ENCODE results near the gene IL1A. TPM values are rescaled to one million over a fixed set of nuclear protein-coding genes. Genes with fewer than 3 reads are reported as not detected.
"Not testable (repeated sequence)": the region's sequence is repeated elsewhere in the genome, so short reads cannot be mapped to it uniquely, and the experiment has no call there.

The IL1A gene, protein sequence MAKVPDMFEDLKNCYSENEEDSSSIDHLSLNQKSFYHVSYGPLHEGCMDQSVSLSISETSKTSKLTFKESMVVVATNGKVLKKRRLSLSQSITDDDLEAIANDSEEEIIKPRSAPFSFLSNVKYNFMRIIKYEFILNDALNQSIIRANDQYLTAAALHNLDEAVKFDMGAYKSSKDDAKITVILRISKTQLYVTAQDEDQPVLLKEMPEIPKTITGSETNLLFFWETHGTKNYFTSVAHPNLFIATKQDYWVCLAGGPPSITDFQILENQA
- total RNA-seq = under 1 TPM in 1 of 4 donors, not detected in 3; 0.13 TPM

DNA sequence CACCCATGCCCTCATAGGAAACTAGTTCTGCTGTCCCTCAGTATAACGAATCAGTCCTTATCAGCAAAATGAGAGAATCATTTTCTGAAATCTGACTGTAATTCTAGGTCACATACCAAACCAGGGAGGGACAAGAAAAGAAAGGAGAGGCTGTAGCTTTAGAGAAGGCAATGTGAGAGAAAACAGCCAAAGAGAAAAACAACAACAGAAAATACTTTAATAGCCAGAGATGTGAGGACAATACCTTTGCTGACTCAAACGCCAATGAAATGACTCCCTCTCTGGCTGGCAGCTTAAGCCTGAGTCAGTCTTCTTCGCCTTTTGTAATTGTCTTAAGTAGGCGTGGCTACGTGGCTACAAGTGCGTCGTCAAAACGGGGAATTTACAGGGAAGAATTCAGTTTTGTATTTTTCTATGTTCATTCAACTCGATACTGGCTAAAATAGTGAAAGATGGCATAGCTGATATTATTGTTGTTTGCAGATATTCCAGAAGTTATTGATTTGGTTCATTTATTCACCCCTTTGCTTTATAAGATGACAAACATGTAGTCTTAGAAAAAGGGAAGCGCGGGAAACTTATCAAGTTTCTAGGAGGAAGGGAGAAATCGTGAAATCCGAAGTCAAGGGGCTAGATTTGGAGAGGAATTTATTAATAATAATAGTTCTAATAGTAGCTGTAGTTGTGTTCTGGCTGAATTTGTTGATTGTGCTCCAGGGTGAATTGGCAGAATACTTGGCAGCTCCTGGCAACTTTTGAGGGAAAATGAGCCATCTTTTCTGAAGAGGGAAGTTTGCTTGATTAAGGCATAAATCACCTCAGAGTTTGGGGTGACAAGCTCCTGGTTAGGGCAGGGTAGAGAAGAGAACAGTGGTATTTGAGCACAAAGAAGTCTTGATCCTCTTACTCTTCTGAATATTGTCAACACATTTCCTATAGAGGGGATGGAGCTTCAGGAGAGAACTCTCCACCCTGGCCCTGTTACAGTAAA, at the start of gene IL1A:
TSS of gene IL1A (minus strand) at position 295 of the 991 bp plus-strand sequence. CDS start 723 bp downstream, outside the sequence.
- WGBS = 47% methylated on average over 13 of the region's 13 CpGs
- H3K4me1 ChIP-seq = no peaks in the 10 kb centered on the region
- no peak within 1 kb of the TSS for H3K27ac ChIP-seq (replicated peaks in 1 of 4)
- H3K9me3 ChIP-seq = no peaks in the 10 kb centered on the region
- no peak for TF ChIP-seq POLR2AphosphoS5 (IDR thresholded peaks at IDR 0.05)
- no peak for TF ChIP-seq CTCF (IDR thresholded peaks at IDR 0.05)
- no peak for TF ChIP-seq EP300 (IDR thresholded peaks at IDR 0.05)
- no peak for TF ChIP-seq POLR2A (IDR thresholded peaks at IDR 0.05; ENCODE audit: low read depth)
- intact Hi-C loops (cut with DNase I) = no loop called here
- H3K36me3 ChIP-seq = no peaks in the 10 kb centered on the region
- no peak for DNase-seq (ENCODE audit: extremely low spot score)
- H3K27me3 ChIP-seq = no peaks in the 10 kb centered on the region
- no peak within 1 kb of the TSS for H3K4me3 ChIP-seq

DNA sequence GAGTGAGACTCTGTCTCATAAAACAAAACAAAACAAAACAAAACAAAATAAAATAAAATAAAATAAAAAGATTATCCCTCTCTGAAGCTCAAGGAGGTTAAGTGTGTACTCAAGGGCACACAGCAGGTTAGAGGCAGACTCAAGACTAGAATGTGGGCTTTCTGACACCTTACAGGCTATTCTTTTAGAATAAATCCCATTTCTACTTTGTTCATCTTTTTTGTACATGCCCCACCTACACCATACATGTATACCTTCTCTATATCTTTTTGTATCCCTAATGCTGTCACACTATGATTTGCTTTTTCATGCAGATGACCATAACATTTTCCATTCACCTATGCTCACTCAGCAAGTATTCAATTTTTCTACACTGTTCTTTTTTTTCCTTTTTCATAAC, 49.7 kb upstream of the IL1A start:
- intact Hi-C loops (cut with DNase I) = no loop called here
- peaks cover 0 to 9% (median 4%) of the 10 kb centered on the region in 4 donors for H3K4me1 ChIP-seq
- H3K4me3 ChIP-seq = no peak overlapping the region
- no peaks in the 10 kb centered on the region for H3K27me3 ChIP-seq
- H3K36me3 ChIP-seq = no peaks in the 10 kb centered on the region
- TF ChIP-seq EP300 (IDR thresholded peaks at IDR 0.05) (no peak), POLR2AphosphoS5 (IDR thresholded peaks at IDR 0.05) (no peak), CTCF (IDR thresholded peaks at IDR 0.05) (no peak), POLR2A (IDR thresholded peaks at IDR 0.05; ENCODE audit: low read depth) (no peak)
- no peaks in the 10 kb centered on the region for H3K9me3 ChIP-seq
- H3K27ac ChIP-seq (replicated peaks in 1 of 4) = no peak overlapping the region
- no peak for DNase-seq (ENCODE audit: extremely low spot score)

DNA sequence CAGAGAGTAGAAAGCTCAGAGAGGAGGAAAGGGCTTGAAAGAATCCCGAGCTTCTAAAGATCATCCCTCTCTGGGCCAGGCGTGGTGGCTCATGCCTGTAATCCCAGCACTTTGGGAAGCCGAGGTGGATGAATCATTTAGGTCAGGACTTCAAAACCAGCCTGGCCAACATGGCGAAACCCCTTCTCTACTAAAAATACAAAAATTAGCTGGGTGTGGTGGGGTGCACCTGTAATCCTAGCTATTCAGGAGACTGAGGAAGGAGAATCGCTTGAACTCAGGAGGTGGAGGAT, 49.3 kb upstream of the IL1A start:
- H3K27me3 ChIP-seq; H3K27ac ChIP-seq (replicated peaks in 1 of 4); intact Hi-C loops (cut with DNase I); H3K4me1 ChIP-seq; H3K36me3 ChIP-seq; H3K9me3 ChIP-seq; H3K4me3 ChIP-seq; DNase-seq (ENCODE audit: extremely low spot score): not testable (repeated sequence)
- 91% methylated on average over 5 of the region's 5 CpGs for WGBS

GRCh38 chr2:112832841-112833638, 48.7 kb upstream of the IL1A start:
- peaks cover 0 to 9% (median 4%) of the 10 kb centered on the region in 4 donors for H3K4me1 ChIP-seq
- H3K27ac ChIP-seq (replicated peaks in 1 of 4) = no peak overlapping the region
- TF ChIP-seq POLR2A (IDR thresholded peaks at IDR 0.05; ENCODE audit: low read depth) = no peak
- no peaks in the 10 kb centered on the region for H3K9me3 ChIP-seq
- 89% methylated on average over 14 of the region's 14 CpGs for WGBS
- no peaks in the 10 kb centered on the region for H3K27me3 ChIP-seq
- intact Hi-C loops (cut with DNase I) = no loop called here
- H3K36me3 ChIP-seq = no peaks in the 10 kb centered on the region
- no peak overlapping the region for H3K4me3 ChIP-seq
- no peak for DNase-seq (ENCODE audit: extremely low spot score)

GRCh38 chr2:112831946-112832840, 47.9 kb upstream of the IL1A start:
- TF ChIP-seq POLR2A (IDR thresholded peaks at IDR 0.05; ENCODE audit: low read depth) (no peak), CTCF (IDR thresholded peaks at IDR 0.05) (no peak), EP300 (IDR thresholded peaks at IDR 0.05) (no peak), POLR2AphosphoS5 (IDR thresholded peaks at IDR 0.05) (no peak)
- intact Hi-C loops (cut with DNase I) = no loop called here
- no peaks in the 10 kb centered on the region for H3K27me3 ChIP-seq

More at GRCh38 chr2:112831946-112832840, 47.9 kb upstream of the IL1A start:
- Histone ChIP-seq H3K36me3 (no peaks in the 10 kb centered on the region), H3K27ac (replicated peaks in 1 of 4) (no peak overlapping the region), H3K4me3 (no peak overlapping the region), H3K4me1 (peaks cover 0 to 9% (median 4%) of the 10 kb centered on the region in 4 donors), H3K9me3 (no peaks in the 10 kb centered on the region)
- DNase-seq (ENCODE audit: extremely low spot score) = no peak
- WGBS = 90% methylated on average over 14 of the region's 15 CpGs

All from esophagus muscularis mucosa (tissue), 4 donors.